SK-N-SH treated with all-trans-retinoic acid at 6 μM for 48 hours (cell line): ENCODE data around the gene DPH3.
A peak's percentile ranks its signal among the peaks of the same experiment; 100 is the strongest.

Experiments
- ATAC-seq: fragments of 200-7000 bp; cut with Tn5 transposase; 3 replicates; pipeline ENCODE4 v1.9.1; 2020; ENCODE audit warnings: mild to moderate bottlenecking, moderate library complexity
- ARNTL ChIP-seq: fragments of 450-650 bp; formaldehyde crosslinking; IDR thresholded peaks from 2 replicates; pipeline ENCODE4 v1.5.0; 2020; ENCODE audit warnings: low read depth, mild to moderate bottlenecking, moderate library complexity, borderline replicate concordance
- CSDC2 ChIP-seq: fragments of 250-450 bp; sonication (Bioruptor Pico); IDR thresholded peaks from 2 replicates; pipeline ENCODE4 v1.5.0; 2020; ENCODE audit warnings: mild to moderate bottlenecking, moderate library complexity
- CSRNP3 ChIP-seq: fragments of 250-450 bp; sonication (Bioruptor Pico); IDR thresholded peaks from 2 replicates; pipeline ENCODE4 v1.5.1; 2021; ENCODE audit warnings: mild to moderate bottlenecking, moderate library complexity
- ESRRG ChIP-seq: fragments of 250-450 bp; sonication (Bioruptor Pico); IDR thresholded peaks from 2 replicates; pipeline ENCODE4 v1.6.1; 2021; ENCODE audit warnings: mild to moderate bottlenecking
- GLIS3 ChIP-seq: fragments of 250-450 bp; sonication (Bioruptor Pico); IDR thresholded peaks from 2 replicates; pipeline ENCODE4 v1.5.0; 2020; ENCODE audit warnings: mild to moderate bottlenecking, moderate library complexity
- ISL1 ChIP-seq: fragments of 250-450 bp; sonication (Bioruptor Pico); IDR thresholded peaks from 2 replicates; pipeline ENCODE4 v2.1.2; 2022; ENCODE audit warnings: mild to moderate bottlenecking, moderate library complexity
- OSR1 ChIP-seq: fragments of 250-450 bp; sonication (Bioruptor Pico); IDR thresholded peaks from 2 replicates; pipeline ENCODE4 v1.8.0; 2022; ENCODE audit warnings: moderate library complexity, mild to moderate bottlenecking, inconsistent platforms
- POU6F1 ChIP-seq: fragments of 250-450 bp; sonication (Bioruptor Pico); IDR thresholded peaks from 2 replicates; pipeline ENCODE4 v1.8.0; 2021; ENCODE audit warnings: low read depth, mild to moderate bottlenecking, moderate library complexity, borderline replicate concordance
- SNAI2 ChIP-seq: fragments of 250-450 bp; sonication (Bioruptor Pico); IDR thresholded peaks from 2 replicates; pipeline ENCODE4 v1.5.0; 2020; ENCODE audit warnings: mild to moderate bottlenecking, moderate library complexity
- TCF4 ChIP-seq: fragments of 250-450 bp; sonication (Bioruptor Pico); IDR thresholded peaks from 2 replicates; pipeline ENCODE4 v1.8.0; 2021; ENCODE audit warnings: mild to moderate bottlenecking, moderate library complexity, borderline replicate concordance
- TOX ChIP-seq: fragments of 250-450 bp; sonication (Bioruptor Pico); IDR thresholded peaks from 2 replicates; pipeline ENCODE4 v1.8.0; 2021; ENCODE audit warnings: mild to moderate bottlenecking, moderate library complexity, borderline replicate concordance
- TSHZ2 ChIP-seq: fragments of 250-450 bp; sonication (Bioruptor Pico); IDR thresholded peaks from 2 replicates; pipeline ENCODE4 v1.5.0; 2020; ENCODE audit warnings: mild to moderate bottlenecking, moderate library complexity
- ZC3H10 ChIP-seq: fragments of 250-450 bp; sonication (Bioruptor Pico); IDR thresholded peaks from 2 replicates; pipeline ENCODE4 v1.5.1; 2021; ENCODE audit warnings: mild to moderate bottlenecking, moderate library complexity
- ZFP3 ChIP-seq: fragments of 250-450 bp; sonication (Bioruptor Pico); IDR thresholded peaks from 2 replicates; pipeline ENCODE4 v1.5.0; 2020; ENCODE audit warnings: mild to moderate bottlenecking, moderate library complexity
- ZFP30 ChIP-seq: fragments of 450-650 bp; formaldehyde crosslinking; IDR thresholded peaks from 2 replicates; pipeline ENCODE4 v1.5.0; 2022; ENCODE audit warnings: mild to moderate bottlenecking, moderate library complexity
- ZNF565 ChIP-seq: fragments of 450-650 bp; formaldehyde crosslinking; conservative IDR thresholded peaks from 2 replicates; pipeline ENCODE4 v1.5.0; 2020; ENCODE audit warnings: low read depth, mild to moderate bottlenecking, moderate library complexity
- ZNF70 ChIP-seq: fragments of 450-650 bp; formaldehyde crosslinking; IDR thresholded peaks from 2 replicates; pipeline ENCODE4 v1.5.0; 2020; ENCODE audit warnings: mild to moderate bottlenecking, moderate library complexity
- ZNF8 ChIP-seq: fragments of 450-650 bp; formaldehyde crosslinking; IDR thresholded peaks from 2 replicates; pipeline ENCODE4 v1.5.0; 2020; ENCODE audit warnings: mild to moderate bottlenecking, moderate library complexity

Gene DPH3

GRCh38 chr3:16241225-16241624, 23.5 kb downstream of the DPH3 start:
- ATAC-seq: no peak
- no peak for TF ChIP-seq POU6F1 (CRISPR knock-in tag)
- TF ChIP-seq OSR1 (CRISPR knock-in tag): no peak
- no peak for TF ChIP-seq ZFP3 (CRISPR knock-in tag)
- TF ChIP-seq TSHZ2 (CRISPR knock-in tag): no peak
- TF ChIP-seq ISL1 (CRISPR knock-in tag): no peak
- no peak for TF ChIP-seq TOX (CRISPR knock-in tag)
- no peak for TF ChIP-seq CSDC2
- TF ChIP-seq CSRNP3 (CRISPR knock-in tag): no peak
- no peak for TF ChIP-seq ZNF8 (CRISPR knock-in tag)
- TF ChIP-seq GLIS3 (CRISPR knock-in tag): no peak
- no peak for TF ChIP-seq SNAI2 (CRISPR knock-in tag)
- TF ChIP-seq ZNF70: no peak

GRCh38 chr3:16240229-16241023, 24.3 kb downstream of the DPH3 start:
- TF ChIP-seq ZC3H10 (CRISPR knock-in tag): no peak
- TF ChIP-seq ARNTL (CRISPR knock-in tag): no peak
- no peak for TF ChIP-seq CSDC2
- TF ChIP-seq CSRNP3 (CRISPR knock-in tag): no peak
- no peak for TF ChIP-seq ZFP30
- TF ChIP-seq ZFP3 (CRISPR knock-in tag): no peak
- TF ChIP-seq ZNF70: no peak
- TF ChIP-seq ZNF8 (CRISPR knock-in tag): no peak
- no peak for TF ChIP-seq ESRRG (CRISPR knock-in tag)
- no peak for TF ChIP-seq ZNF565 (CRISPR knock-in tag)
- TF ChIP-seq TOX (CRISPR knock-in tag): no peak
- ATAC-seq: peak; percentile 42

GRCh38 chr3:16239780-16240179, 25.0 kb downstream of the DPH3 start:
- ATAC-seq: peak; percentile 66
- TF ChIP-seq GLIS3 (CRISPR knock-in tag) (no peak), ZNF70 (no peak), TCF4 (CRISPR knock-in tag) (no peak), ESRRG (CRISPR knock-in tag) (no peak)

GRCh38 chr3:16239086-16239770, 25.5 kb downstream of the DPH3 start:
- peak; percentile 47 for ATAC-seq
- no peak for TF ChIP-seq ZNF8 (CRISPR knock-in tag)
